Measurements from ENCODE around the gene OSBP2.

OSBP2 gene

GRCh38 chr22:30856741-30857502 lies 162.2 kb downstream of the OSBP2 start:
- DNase-seq: no peak

GRCh38 chr22:30857791-30858190 lies 163.1 kb downstream of the OSBP2 start:
- DNase-seq: no peak

- no peak for DNase-seq
Measured at GRCh38 chr22:30858976-30859713, 164.5 kb downstream of the OSBP2 start.

- DNase-seq: no peak
Measured at GRCh38 chr22:30859714-30860095, 165.0 kb downstream of the OSBP2 start.

GRCh38 chr22:30860176-30861105 lies 165.8 kb downstream of the OSBP2 start:
- no peak for DNase-seq

GRCh38 chr22:30861131-30861530 lies 166.5 kb downstream of the OSBP2 start:
- no peak for DNase-seq

GRCh38 chr22:30861688-30862552 lies 167.2 kb downstream of the OSBP2 start:
- no peak for DNase-seq

GRCh38 chr22:30863081-30863833 lies 168.6 kb downstream of the OSBP2 start:
- peak; percentile 13 for DNase-seq

GRCh38 chr22:30864441-30865420 lies 170.1 kb downstream of the OSBP2 start:
- DNase-seq: no peak

- DNase-seq: no peak
Measured at GRCh38 chr22:30865656-30866055, 171.0 kb downstream of the OSBP2 start.

- peak; percentile 8 for DNase-seq
Measured at GRCh38 chr22:30866216-30866615, 171.5 kb downstream of the OSBP2 start.

GRCh38 chr22:30866811-30867271 lies 172.2 kb downstream of the OSBP2 start:
- DNase-seq: peak; percentile 12

GRCh38 chr22:30867746-30868662 lies 173.3 kb downstream of the OSBP2 start:
- peak; percentile 11 for DNase-seq

- DNase-seq: peak; percentile 15
Measured at GRCh38 chr22:30868663-30869385, 174.2 kb downstream of the OSBP2 start.

GRCh38 chr22:30869667-30870395 lies 175.2 kb downstream of the OSBP2 start:
- DNase-seq: no peak

GRCh38 chr22:30870451-30871345 lies 176.0 kb downstream of the OSBP2 start:
- DNase-seq: no peak

Data from femur (tissue), 1 donor.